Spleen (tissue), 11 donors: ENCODE results near the gene TRIM9. TPM values are rescaled to one million over a fixed set of nuclear protein-coding genes. Genes with fewer than 3 reads are reported as not detected.

Experiments
- DNase-seq: peaks from one replicate; pipeline ENCODE4 v3.0.0-alpha.2; 2020
- H3K27ac ChIP-seq, 8 donors: fragments of 200-600 bp; sonication (generic) in 7 of 8; 1 replicate in 4 of 8; 2 replicates in 4 of 8; pipeline versions ENCODE4 v1.5.0 to v1.8.0; 2016 to 2021; ENCODE audit warnings: inconsistent platforms in 4 of 8, mild to moderate bottlenecking in 4 of 8, moderate library complexity in 1 of 8
- H3K27me3 ChIP-seq, 7 donors: fragments of 200-600 bp; sonication (generic) in 6 of 7; replicated peaks in 1 of 7; 1 replicate in 4 of 7; 2 replicates in 3 of 7; pipeline versions ENCODE4 v1.5.0 to v1.8.0; 2016 to 2021; ENCODE audit warnings: inconsistent platforms in 3 of 7, mild to moderate bottlenecking in 1 of 7
- H3K36me3 ChIP-seq, 6 donors: fragments of 200-600 bp; sonication (generic) in 5 of 6; 1 replicate in 4 of 6; 2 replicates in 2 of 6; pipeline versions ENCODE4 v1.5.0 to v1.8.0; 2016 to 2021; ENCODE audit warnings: inconsistent platforms in 2 of 6
- H3K4me1 ChIP-seq, 6 donors: fragments of 200-600 bp; sonication (generic) in 5 of 6; 1 replicate in 3 of 6; 2 replicates in 3 of 6; pipeline versions ENCODE4 v1.5.0 to v1.8.0; 2016 to 2021; ENCODE audit warnings: inconsistent platforms in 3 of 6
- H3K4me3 ChIP-seq, 8 donors: fragments of 200-600 bp; sonication (generic) in 7 of 8; 1 replicate in 4 of 8; 2 replicates in 4 of 8; pipeline versions ENCODE4 v1.5.0 to v1.8.0; 2016 to 2021; ENCODE audit warnings: inconsistent platforms in 4 of 8, mild to moderate bottlenecking in 4 of 8, moderate library complexity in 2 of 8
- H3K9me3 ChIP-seq, 8 donors: fragments of 200-600 bp; sonication (generic) in 7 of 8; 1 replicate in 4 of 8; 2 replicates in 4 of 8; pipeline versions ENCODE4 v1.5.0 to v1.8.0; 2016 to 2021; ENCODE audit warnings: inconsistent platforms in 4 of 8
- POLR2A ChIP-seq, 3 donors: fragments of 450-650 bp; IDR thresholded peaks; one replicate each; pipeline ENCODE4 v1.5.1; 2017; ENCODE audit warnings: antibody characterized with exemption in 3 of 3, mild to moderate bottlenecking in 1 of 3
- POLR2AphosphoS5 ChIP-seq, 3 donors: sonication (generic); formaldehyde crosslinking; IDR thresholded peaks; one replicate each; pipeline ENCODE4 v1.5.1; 2017; ENCODE audit warnings: antibody characterized with exemption in 3 of 3
- WGBS, 5 donors: extraction: QIAGEN DNeasy Blood & Tissue Kit in 3 of 5; methylation state at CpG; one replicate each; pipeline versions ENCODE4 v1.1.5 to v1.1.7; 2013 to 2018; 5-methylcytosine and 5-hydroxymethylcytosine counted together
- intact Hi-C: fragments of 100-400 bp; cut with DNase I; formaldehyde crosslinking; loops from one replicate; pipeline ENCODE4 v1.15.0; 2023; ENCODE audit warnings: low total_unique reads
- polyA plus RNA-seq, 3 donors: library from polyadenylated mRNA; stranded (reverse); fragments of 200-250 nt; gene quantifications; one replicate each; pipeline ENCODE4 v1.2.1, GENCODE V29; 2013
- total RNA-seq, 7 donors: library from RNA; depleted of rRNA in 3 of 7; stranded (reverse); fragments of >200 nt in 3 of 7; fragmentation: NEBNext Ultra II Directional in 4 of 7; extraction: Animal tissue kit (Norgen Biotek cat#: 25700) in 4 of 7; gene quantifications; one replicate each; pipeline versions ENCODE4 v1.1.0 to v1.2.1, GENCODE V29; 2016 to 2021
- TF ChIP-seq, protein P1 (sequence below), 11 experiments: fragments of 200-600 bp in 7 of 11; fragments of 450-650 bp in 4 of 11; sonication (generic) in 4 of 11; IDR thresholded peaks in 8 of 11; conservative IDR thresholded peaks in 3 of 11; 1 replicate in 7 of 11; 2 replicates in 4 of 11; pipeline versions ENCODE4 v1.4.0 to v1.8.0; 2016 to 2021; ENCODE audit warnings: antibody characterized with exemption in 11 of 11, inconsistent platforms in 4 of 11, mild to moderate bottlenecking in 1 of 11
- donor health status: healthy with polysubstance abuse.
- donor health status: DM: no; HTN: no; CAD: no; lungs with moderate emphysema.
- donor health status: DM: no; HTN: no; CAD: no.
- donor health status: Bipolar disorder and iron deficiency.
- donor health status: healthy.
- donor health status: DM: no; HTN: no; CAD: no.
- donor health status: DM: yes; HTN: yes; CAD: no.

Gene TRIM9
- total and polyA plus RNA-seq, 10 donors, result 0.03 to 3.1 (median 1.1) TPM

DNA sequence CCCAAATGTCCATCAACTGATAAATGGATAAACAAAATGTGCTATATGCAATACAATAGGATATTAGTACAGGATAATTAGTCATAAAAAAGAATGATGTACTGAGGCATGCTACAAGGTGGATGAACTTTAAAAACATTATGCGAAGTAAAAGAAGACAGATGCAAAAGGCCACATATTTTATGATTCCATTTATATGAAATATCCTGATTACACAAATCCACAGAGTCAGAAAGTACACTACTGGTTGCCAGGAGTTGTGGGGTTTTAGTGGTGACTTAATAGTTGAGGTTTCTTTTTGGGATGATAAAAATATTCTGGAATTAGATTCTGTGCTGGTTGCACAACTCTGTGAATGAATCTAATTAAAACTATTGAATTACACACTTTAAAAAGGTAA is 12.6 kb downstream of the TRIM9 start:
- H3K9me3 ChIP-seq, result no peaks in the 10 kb centered on the region

DNA sequence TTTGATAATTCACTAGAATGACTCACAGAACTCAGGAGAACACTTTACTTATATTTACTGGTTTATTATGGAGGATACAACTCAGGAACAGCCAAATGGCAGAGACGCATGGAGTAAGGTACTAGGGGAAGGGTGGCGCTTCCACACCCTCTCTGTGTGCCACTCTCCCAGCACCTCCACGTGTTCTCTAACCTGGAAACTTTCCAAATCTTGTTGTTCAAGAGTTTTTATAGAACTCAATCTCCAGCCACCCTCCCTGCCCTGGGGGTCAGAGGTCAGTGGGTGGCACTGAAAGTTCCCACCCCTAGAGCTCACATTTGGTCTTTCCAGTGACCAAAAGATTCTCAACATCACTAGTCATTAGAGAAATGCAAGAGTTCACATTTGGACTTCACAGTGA is 13.2 kb downstream of the TRIM9 start:
- 76 to 87% (median 87%) methylated on average over 3 of the region's 3 CpGs for WGBS, 5 donors
- Histone ChIP-seq H3K4me3 (no peak overlapping the region), H3K27ac (no peak overlapping the region), H3K9me3 (no peaks in the 10 kb centered on the region), H3K27me3 (no peaks in the 10 kb centered on the region), H3K36me3 (no peaks in the 10 kb centered on the region), H3K4me1 (peaks cover 0 to 10% (median 0%) of the 10 kb centered on the region in 6 donors)
- intact Hi-C loops, result no loop called here
- DNase-seq, result no peak
- TF ChIP-seq, protein P1, sequence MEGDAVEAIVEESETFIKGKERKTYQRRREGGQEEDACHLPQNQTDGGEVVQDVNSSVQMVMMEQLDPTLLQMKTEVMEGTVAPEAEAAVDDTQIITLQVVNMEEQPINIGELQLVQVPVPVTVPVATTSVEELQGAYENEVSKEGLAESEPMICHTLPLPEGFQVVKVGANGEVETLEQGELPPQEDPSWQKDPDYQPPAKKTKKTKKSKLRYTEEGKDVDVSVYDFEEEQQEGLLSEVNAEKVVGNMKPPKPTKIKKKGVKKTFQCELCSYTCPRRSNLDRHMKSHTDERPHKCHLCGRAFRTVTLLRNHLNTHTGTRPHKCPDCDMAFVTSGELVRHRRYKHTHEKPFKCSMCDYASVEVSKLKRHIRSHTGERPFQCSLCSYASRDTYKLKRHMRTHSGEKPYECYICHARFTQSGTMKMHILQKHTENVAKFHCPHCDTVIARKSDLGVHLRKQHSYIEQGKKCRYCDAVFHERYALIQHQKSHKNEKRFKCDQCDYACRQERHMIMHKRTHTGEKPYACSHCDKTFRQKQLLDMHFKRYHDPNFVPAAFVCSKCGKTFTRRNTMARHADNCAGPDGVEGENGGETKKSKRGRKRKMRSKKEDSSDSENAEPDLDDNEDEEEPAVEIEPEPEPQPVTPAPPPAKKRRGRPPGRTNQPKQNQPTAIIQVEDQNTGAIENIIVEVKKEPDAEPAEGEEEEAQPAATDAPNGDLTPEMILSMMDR (IDR thresholded peaks at IDR 0.05 in 8 of 11, conservative IDR thresholded peaks at IDR 0.05 in 3 of 11), result no peak

More for the DNA sequence above, 12.6 kb downstream of the TRIM9 start:
- H3K27ac ChIP-seq, result no peak overlapping the region
- no peak for DNase-seq
- TF ChIP-seq, protein P1 (IDR thresholded peaks at IDR 0.05 in 8 of 11, conservative IDR thresholded peaks at IDR 0.05 in 3 of 11), result no peak
- no peaks in the 10 kb centered on the region for H3K27me3 ChIP-seq
- H3K36me3 ChIP-seq, result no peaks in the 10 kb centered on the region
- H3K4me1 ChIP-seq, result peaks cover 0 to 10% (median 0%) of the 10 kb centered on the region in 6 donors
- intact Hi-C loops, result no loop called here
- WGBS, 5 donors, result 95 to 100% (median 95%) methylated on average over 1 of the region's 1 CpG
- H3K4me3 ChIP-seq, result no peak overlapping the region

DNA sequence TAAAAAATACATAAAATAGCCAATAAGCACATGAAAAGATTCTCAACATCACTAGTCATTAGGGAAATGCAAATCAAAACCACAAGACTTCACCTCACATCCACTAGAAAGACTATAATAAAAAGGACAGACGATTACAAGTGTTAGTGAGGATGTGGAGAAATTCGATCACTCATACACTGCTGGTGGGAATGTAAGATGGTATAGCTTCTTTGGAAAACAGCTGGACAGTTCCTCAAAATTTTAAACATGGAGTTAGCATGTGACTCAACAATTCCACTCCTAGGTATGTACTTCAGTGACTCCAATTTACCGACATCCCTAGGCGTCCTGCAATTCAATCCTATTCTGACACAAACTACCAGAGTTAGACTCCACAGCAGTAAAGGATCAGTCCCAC is 13.7 kb downstream of the TRIM9 start:
- no peaks in the 10 kb centered on the region for H3K36me3 ChIP-seq
- no peaks in the 10 kb centered on the region for H3K27me3 ChIP-seq
- DNase-seq, result no peak
- H3K4me1 ChIP-seq, result peaks cover 0 to 10% (median 0%) of the 10 kb centered on the region in 6 donors
- TF ChIP-seq, protein P1 (IDR thresholded peaks at IDR 0.05 in 8 of 11, conservative IDR thresholded peaks at IDR 0.05 in 3 of 11), result no peak
- no peak for TF ChIP-seq POLR2AphosphoS5 (IDR thresholded peaks at IDR 0.05)
- no peak overlapping the region for H3K27ac ChIP-seq
- H3K4me3 ChIP-seq, result no peak overlapping the region
- WGBS, 5 donors, result 76 to 85% (median 83%) methylated on average over 4 of the region's 4 CpGs
- H3K9me3 ChIP-seq, result no peaks in the 10 kb centered on the region
- intact Hi-C loops, result no loop called here

DNA sequence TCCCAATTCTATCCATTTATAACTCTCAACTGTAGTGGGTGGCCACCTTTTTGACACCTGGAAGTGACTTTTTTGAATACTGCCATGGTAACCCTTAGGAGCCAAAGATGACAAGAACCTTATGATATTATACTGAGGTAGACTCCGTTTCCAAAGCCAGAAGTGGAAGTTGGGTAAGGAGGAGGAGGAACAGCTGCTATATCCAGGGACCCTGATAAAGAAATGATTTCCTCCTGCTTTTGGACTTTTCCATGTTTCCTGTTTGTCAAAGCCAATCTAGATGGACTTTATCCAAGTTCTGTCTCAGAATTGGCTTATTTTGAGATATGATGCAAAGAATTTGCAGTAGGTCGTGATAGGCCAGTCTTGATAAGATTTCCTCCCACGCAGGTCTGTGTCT is 14.3 kb downstream of the TRIM9 start:
- H3K27ac ChIP-seq, result no peak overlapping the region
- no peaks in the 10 kb centered on the region for H3K9me3 ChIP-seq
- intact Hi-C loops, result no loop called here
- no peak overlapping the region for H3K4me3 ChIP-seq
- DNase-seq, result no peak
- 40 to 78% (median 55%) methylated on average over 3 of the region's 3 CpGs for WGBS, 5 donors
- TF ChIP-seq, protein P1 (IDR thresholded peaks at IDR 0.05 in 8 of 11, conservative IDR thresholded peaks at IDR 0.05 in 3 of 11), result no peak
- TF ChIP-seq POLR2AphosphoS5 (IDR thresholded peaks at IDR 0.05) (no peak), POLR2A (IDR thresholded peaks at IDR 0.05) (no peak)
- peaks cover 0 to 10% (median 0%) of the 10 kb centered on the region in 6 donors for H3K4me1 ChIP-seq
- no peaks in the 10 kb centered on the region for H3K36me3 ChIP-seq
- H3K27me3 ChIP-seq, result no peaks in the 10 kb centered on the region
